HepG2 (cell line): ENCODE measurements around the gene MYO6. TPM values are rescaled to one million over a fixed set of nuclear protein-coding genes. Genes with fewer than 3 reads are reported as not detected.

Source experiments
- ARHGAP35 ChIP-seq: sonication (generic); formaldehyde crosslinking; IDR thresholded peaks from 2 replicates; pipeline ENCODE4 v1.9.0; 2022; ENCODE audit warnings: mild to moderate bottlenecking, inconsistent platforms, moderate library complexity, missing genetic modification reagents, borderline replicate concordance
- ARNT ChIP-seq: fragments of 450-650 bp; IDR thresholded peaks from 2 replicates; pipeline ENCODE4 v1.6.1; 2017
- CCAR2 ChIP-seq: fragments of 200-400 bp; formaldehyde crosslinking; optimal IDR thresholded peaks from 2 replicates; pipeline ENCODE3; 2018; ENCODE audit warnings: low read depth, mild to moderate bottlenecking, low read length, moderate library complexity
- DNMT1 ChIP-seq: sonication (generic); formaldehyde crosslinking; IDR thresholded peaks from 2 replicates; pipeline ENCODE4 v1.5.1; 2020; ENCODE audit warnings: mild to moderate bottlenecking, missing genetic modification reagents
- IRF9 ChIP-seq: sonication (generic); formaldehyde crosslinking; IDR thresholded peaks from 2 replicates; pipeline ENCODE4 v1.8.0; 2022; ENCODE audit warnings: missing genetic modification reagents, mild to moderate bottlenecking, borderline replicate concordance
- KDM5B ChIP-seq: sonication (generic); formaldehyde crosslinking; IDR thresholded peaks from 2 replicates; pipeline ENCODE4 v1.4.0; 2020; ENCODE audit warnings: missing genetic modification reagents, mild to moderate bottlenecking, borderline replicate concordance
- RXRB ChIP-seq: IDR thresholded peaks from 2 replicates; pipeline ENCODE4 v1.6.1; 2016; ENCODE audit warnings: borderline replicate concordance, missing genetic modification reagents, missing compliant biosample characterization
- STAT5B ChIP-seq: sonication (generic); formaldehyde crosslinking; IDR thresholded peaks from 2 replicates; pipeline ENCODE4 v1.4.0; 2020; ENCODE audit warnings: missing genetic modification reagents
- TSC22D2 ChIP-seq: sonication (generic); formaldehyde crosslinking; IDR thresholded peaks from 2 replicates; pipeline ENCODE4 v1.5.1; 2020; ENCODE audit warnings: missing genetic modification reagents, mild to moderate bottlenecking, borderline replicate concordance
- XRCC5 ChIP-seq: fragments of 200-400 bp; formaldehyde crosslinking; optimal IDR thresholded peaks from 2 replicates; pipeline ENCODE3; 2017; ENCODE audit warnings: mild to moderate bottlenecking, low read length
- YEATS4 ChIP-seq: sonication (generic); formaldehyde crosslinking; IDR thresholded peaks from 2 replicates; pipeline ENCODE4 v1.4.0; 2020; ENCODE audit warnings: missing genetic modification reagents, borderline replicate concordance
- YY1 ChIP-seq: IDR thresholded peaks from 2 replicates; pipeline ENCODE4 v1.6.1; 2011; ENCODE audit warnings: low read length, low read depth, moderate library complexity, mild to moderate bottlenecking; ENCODE audit not compliant: insufficient read depth, insufficient replicate concordance
- ZNF263 ChIP-seq: sonication (generic); formaldehyde crosslinking; IDR thresholded peaks from 2 replicates; pipeline ENCODE4 v1.4.0; 2020; ENCODE audit warnings: missing genetic modification reagents
- ZNF274 ChIP-seq: sonication (generic); formaldehyde crosslinking; IDR thresholded peaks from 2 replicates; pipeline ENCODE4 v1.5.1; 2020; ENCODE audit warnings: mild to moderate bottlenecking, missing genetic modification reagents
- ZNF451 ChIP-seq: sonication (generic); formaldehyde crosslinking; IDR thresholded peaks from 2 replicates; pipeline ENCODE4 v1.5.0; 2020; ENCODE audit warnings: mild to moderate bottlenecking, missing genetic modification reagents
- ZNF563 ChIP-seq: sonication (generic); formaldehyde crosslinking; IDR thresholded peaks from 2 replicates; pipeline ENCODE4 v1.8.0; 2022; ENCODE audit warnings: mild to moderate bottlenecking, moderate library complexity, missing genetic modification reagents
- ZNF609 ChIP-seq: sonication (generic); formaldehyde crosslinking; IDR thresholded peaks from 2 replicates; pipeline ENCODE4 v1.4.0; 2020; ENCODE audit warnings: mild to moderate bottlenecking, missing genetic modification reagents, borderline replicate concordance
- ZNF761 ChIP-seq: sonication (generic); formaldehyde crosslinking; conservative IDR thresholded peaks from 2 replicates; pipeline ENCODE4 v1.4.0; 2020; ENCODE audit warnings: mild to moderate bottlenecking, missing genetic modification reagents
- polyA plus RNA-seq, 8 experiments: library from polyadenylated mRNA; depleted of rRNA in 3 of 8; stranded (reverse) in 7 of 8; unstranded in 1 of 8; fragments of >200 nt; fragmentation: Illumina TruSeq in 4 of 8; extraction: Trizol in 4 of 8; gene quantifications; 2 replicates each; pipeline versions ENCODE4 v1.2.1 to v1.2.3, GENCODE V29; 2011 to 2016; ENCODE audit warnings: low read depth in 4 of 8, missing spikeins in 1 of 8, mixed read lengths in 1 of 8; ENCODE audit not compliant: insufficient read depth in 1 of 8
- total RNA-seq, 5 experiments: library from RNA; depleted of rRNA; stranded (reverse); fragments of >200 nt; fragmentation: Illumina TruSeq; extraction: Trizol; gene quantifications; 2 replicates each; pipeline ENCODE4 v1.2.3, GENCODE V29; 2016; ENCODE audit warnings: low read depth in 1 of 5
- TF ChIP-seq, protein P1 (sequence below): IDR thresholded peaks from 2 replicates; pipeline ENCODE4 v1.6.1; 2016; ENCODE audit warnings: missing compliant biosample characterization, missing genetic modification reagents, borderline replicate concordance
- TF ChIP-seq, protein P2 (sequence below): sonication (generic); formaldehyde crosslinking; IDR thresholded peaks from 2 replicates; pipeline ENCODE4 v1.4.0; 2020; ENCODE audit warnings: mild to moderate bottlenecking, missing genetic modification reagents

Gene MYO6
- total and polyA plus RNA-seq, 2 of the 13 experiments (the other 11 are each of a cell fraction or from before 2014, with no cell fraction given) = 5.4 to 7.5 TPM

- TF ChIP-seq ZNF609 (CRISPR knock-in tag) (peak; percentile 17; the same call in 1 of the 2 replicates), ARHGAP35 (CRISPR knock-in tag) (peak; percentile 52; the same call in 1 of the 2 replicates), IRF9 (CRISPR knock-in tag) (peak; percentile 87; the same call in 1 of the 2 replicates), XRCC5 (peak; percentile 23), YY1 (peak; percentile 31), ZNF274 (CRISPR knock-in tag) (peak; percentile 81; the same call in 1 of the 2 replicates), CCAR2 (no peak), KDM5B (CRISPR knock-in tag) (peak; percentile 26; the same call in 1 of the 2 replicates), ZNF451 (CRISPR knock-in tag) (no peak), DNMT1 (0 out of 2 replicates have a peak, but pooled peaks have one; percentile 29), ZNF761 (CRISPR knock-in tag) (0 out of 2 replicates have a peak, but pooled peaks have one; percentile 58), ARNT (no peak), RXRB (CRISPR knock-in tag) (0 out of 2 replicates have a peak, but pooled peaks have one; percentile 5), ZNF263 (CRISPR knock-in tag) (peak; percentile 22; the same call in 1 of the 2 replicates), ZNF563 (peak; percentile 64), YEATS4 (CRISPR knock-in tag) (peak; percentile 32), TSC22D2 (CRISPR knock-in tag) (peak; percentile 48; the same call in 1 of the 2 replicates), STAT5B (CRISPR knock-in tag) (no peak)
- TF ChIP-seq, protein P1, sequence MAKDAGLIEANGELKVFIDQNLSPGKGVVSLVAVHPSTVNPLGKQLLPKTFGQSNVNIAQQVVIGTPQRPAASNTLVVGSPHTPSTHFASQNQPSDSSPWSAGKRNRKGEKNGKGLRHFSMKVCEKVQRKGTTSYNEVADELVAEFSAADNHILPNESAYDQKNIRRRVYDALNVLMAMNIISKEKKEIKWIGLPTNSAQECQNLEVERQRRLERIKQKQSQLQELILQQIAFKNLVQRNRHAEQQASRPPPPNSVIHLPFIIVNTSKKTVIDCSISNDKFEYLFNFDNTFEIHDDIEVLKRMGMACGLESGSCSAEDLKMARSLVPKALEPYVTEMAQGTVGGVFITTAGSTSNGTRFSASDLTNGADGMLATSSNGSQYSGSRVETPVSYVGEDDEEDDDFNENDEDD (CRISPR knock-in tag) = peak; percentile 2; the same call in 1 of the 2 replicates
- TF ChIP-seq, protein P2, sequence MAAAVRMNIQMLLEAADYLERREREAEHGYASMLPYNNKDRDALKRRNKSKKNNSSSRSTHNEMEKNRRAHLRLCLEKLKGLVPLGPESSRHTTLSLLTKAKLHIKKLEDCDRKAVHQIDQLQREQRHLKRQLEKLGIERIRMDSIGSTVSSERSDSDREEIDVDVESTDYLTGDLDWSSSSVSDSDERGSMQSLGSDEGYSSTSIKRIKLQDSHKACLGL = peak; percentile 44; the same call in 1 of the 2 replicates
These were observed at the start of gene MYO6 (continued) for GRCh38 chr6:75748743-75749538.
